Measurements from ENCODE around the gene CACNA1E. TPM values are rescaled to one million over a fixed set of nuclear protein-coding genes. Genes with fewer than 3 reads are reported as not detected.

The CACNA1E gene
- total and polyA plus RNA-seq, 10 donors: 0.02 to 6.1 (median 1.2) TPM

DNA sequence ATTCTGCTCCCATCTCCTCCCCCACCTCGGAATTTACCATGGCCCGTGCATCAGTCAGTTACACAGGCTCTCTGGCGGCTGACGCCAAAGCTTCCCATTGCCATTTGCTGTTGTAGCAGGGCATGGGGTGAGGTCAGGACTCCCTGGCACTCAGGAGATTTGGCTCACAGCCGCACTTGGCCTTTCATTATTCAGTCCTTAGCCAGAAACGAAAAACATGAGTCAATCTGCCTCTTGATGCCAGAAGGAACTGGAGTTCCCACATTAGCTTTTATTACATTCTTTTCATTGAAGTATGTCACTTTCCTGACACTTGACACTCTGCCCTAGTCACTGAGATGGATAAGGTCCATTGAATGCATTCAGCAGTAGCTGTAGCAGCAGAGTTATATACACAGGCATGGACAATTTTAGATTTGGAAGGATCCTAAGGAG lies 260.6 kb downstream of the CACNA1E start:
- Histone ChIP-seq H3K4me1 (no peaks in the 10 kb centered on the region), H3K36me3 (no peaks in the 10 kb centered on the region), H3K27me3 (replicated peaks in 1 of 7) (no peaks in the 10 kb centered on the region), H3K27ac (no peak overlapping the region), H3K4me3 (no peak overlapping the region), H3K9me3 (no peaks in the 10 kb centered on the region)
- no peak for DNase-seq
- 55 to 75% (median 66%) methylated on average over 6 of the region's 6 CpGs for WGBS, 5 donors
- intact Hi-C loops (cut with DNase I; ENCODE audit: low total_unique reads): no loop called here
- TF ChIP-seq POLR2AphosphoS5 (IDR thresholded peaks at IDR 0.05): no peak

DNA sequence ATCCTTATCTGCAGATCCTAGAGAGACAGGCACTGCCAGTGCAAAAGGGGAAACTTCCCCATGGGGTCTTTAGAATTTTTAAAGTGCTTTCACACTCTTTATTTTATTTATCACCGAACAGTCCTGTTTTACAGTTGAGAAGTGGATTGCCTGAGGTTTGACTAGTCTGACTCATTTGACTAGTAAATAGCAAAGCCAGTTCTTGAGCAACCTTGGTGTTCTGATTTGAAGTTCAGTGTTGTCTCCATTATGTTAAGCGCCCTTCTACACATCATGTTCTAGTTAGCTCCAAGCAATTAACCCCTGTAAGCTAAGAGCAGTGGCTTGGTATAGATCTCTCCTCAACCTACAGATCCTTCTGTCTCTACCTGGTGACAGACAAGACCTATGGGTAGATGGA lies 262.9 kb downstream of the CACNA1E start:
- H3K4me3 ChIP-seq: no peak overlapping the region
- H3K27ac ChIP-seq: no peak overlapping the region
- H3K27me3 ChIP-seq (replicated peaks in 1 of 7): no peaks in the 10 kb centered on the region
- TF ChIP-seq POLR2AphosphoS5 (IDR thresholded peaks at IDR 0.05) (no peak), POLR2A (IDR thresholded peaks at IDR 0.05) (no peak)
- TF ChIP-seq, protein P1, sequence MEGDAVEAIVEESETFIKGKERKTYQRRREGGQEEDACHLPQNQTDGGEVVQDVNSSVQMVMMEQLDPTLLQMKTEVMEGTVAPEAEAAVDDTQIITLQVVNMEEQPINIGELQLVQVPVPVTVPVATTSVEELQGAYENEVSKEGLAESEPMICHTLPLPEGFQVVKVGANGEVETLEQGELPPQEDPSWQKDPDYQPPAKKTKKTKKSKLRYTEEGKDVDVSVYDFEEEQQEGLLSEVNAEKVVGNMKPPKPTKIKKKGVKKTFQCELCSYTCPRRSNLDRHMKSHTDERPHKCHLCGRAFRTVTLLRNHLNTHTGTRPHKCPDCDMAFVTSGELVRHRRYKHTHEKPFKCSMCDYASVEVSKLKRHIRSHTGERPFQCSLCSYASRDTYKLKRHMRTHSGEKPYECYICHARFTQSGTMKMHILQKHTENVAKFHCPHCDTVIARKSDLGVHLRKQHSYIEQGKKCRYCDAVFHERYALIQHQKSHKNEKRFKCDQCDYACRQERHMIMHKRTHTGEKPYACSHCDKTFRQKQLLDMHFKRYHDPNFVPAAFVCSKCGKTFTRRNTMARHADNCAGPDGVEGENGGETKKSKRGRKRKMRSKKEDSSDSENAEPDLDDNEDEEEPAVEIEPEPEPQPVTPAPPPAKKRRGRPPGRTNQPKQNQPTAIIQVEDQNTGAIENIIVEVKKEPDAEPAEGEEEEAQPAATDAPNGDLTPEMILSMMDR (IDR thresholded peaks at IDR 0.05 in 8 of 11, conservative IDR thresholded peaks at IDR 0.05 in 3 of 11): no peak
- intact Hi-C loops (cut with DNase I; ENCODE audit: low total_unique reads): no loop called here
- no peaks in the 10 kb centered on the region for H3K4me1 ChIP-seq
- H3K9me3 ChIP-seq: no peaks in the 10 kb centered on the region
- no peak for DNase-seq
- H3K36me3 ChIP-seq: no peaks in the 10 kb centered on the region
- WGBS, 5 donors: 77 to 94% (median 85%) methylated on average over 2 of the region's 2 CpGs

DNA sequence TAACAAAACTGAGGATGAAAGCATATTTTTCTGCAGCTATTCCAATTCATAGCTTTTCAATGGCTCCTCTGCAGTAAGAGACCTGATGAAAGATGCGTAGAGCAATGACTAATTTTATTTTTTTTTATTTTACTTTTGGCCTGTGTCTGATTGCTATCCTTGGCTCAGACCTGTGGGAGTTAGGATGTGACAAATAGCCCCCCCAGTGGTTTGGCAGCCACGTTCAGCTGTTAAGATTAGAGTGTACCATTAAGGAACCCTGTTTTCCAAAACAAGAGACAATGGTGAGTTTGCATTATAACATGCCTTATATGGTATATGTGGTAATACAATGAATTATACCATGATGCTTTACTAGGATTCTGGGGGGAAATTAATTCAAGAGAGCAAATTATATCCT lies 264.7 kb downstream of the CACNA1E start:
- DNase-seq: no peak
- Histone ChIP-seq H3K4me1 (no peaks in the 10 kb centered on the region), H3K27ac (no peak overlapping the region), H3K36me3 (no peaks in the 10 kb centered on the region), H3K9me3 (no peaks in the 10 kb centered on the region), H3K27me3 (replicated peaks in 1 of 7) (no peaks in the 10 kb centered on the region), H3K4me3 (no peak overlapping the region)
- intact Hi-C loops (cut with DNase I; ENCODE audit: low total_unique reads): no loop called here
- no peak for TF ChIP-seq POLR2A (IDR thresholded peaks at IDR 0.05)
- no peak for TF ChIP-seq POLR2AphosphoS5 (IDR thresholded peaks at IDR 0.05)
- TF ChIP-seq, protein P1 (IDR thresholded peaks at IDR 0.05 in 8 of 11, conservative IDR thresholded peaks at IDR 0.05 in 3 of 11): no peak
- 58 to 69% (median 63%) methylated on average over 2 of the region's 2 CpGs for WGBS, 5 donors

DNA sequence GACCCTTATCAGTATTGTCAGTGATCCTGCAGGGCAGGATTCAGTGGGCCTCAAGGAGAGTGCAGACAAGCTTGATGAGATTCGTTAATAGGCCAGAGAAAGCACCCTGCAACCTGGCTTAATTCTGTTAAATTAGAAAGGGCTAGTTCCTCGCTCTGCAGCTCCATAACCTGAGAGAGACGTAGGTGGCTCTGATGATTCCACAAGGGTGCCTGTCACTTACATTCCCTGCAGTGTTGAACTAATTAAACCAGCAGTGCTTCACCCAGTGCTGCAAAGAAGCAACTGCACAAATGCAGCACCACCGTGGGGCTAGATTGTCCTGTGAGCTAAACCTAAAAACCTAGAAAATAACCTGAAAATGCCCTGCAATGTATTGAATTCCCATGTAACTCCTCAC lies 270.8 kb downstream of the CACNA1E start:
- H3K9me3 ChIP-seq: no peaks in the 10 kb centered on the region
- H3K27me3 ChIP-seq (replicated peaks in 1 of 7): peaks cover 0 to 4% (median 0%) of the 10 kb centered on the region in 7 donors
- no peaks in the 10 kb centered on the region for H3K36me3 ChIP-seq
- no peaks in the 10 kb centered on the region for H3K4me1 ChIP-seq
- TF ChIP-seq POLR2A (IDR thresholded peaks at IDR 0.05) (no peak), POLR2AphosphoS5 (IDR thresholded peaks at IDR 0.05) (no peak)
- TF ChIP-seq, protein P1 (IDR thresholded peaks at IDR 0.05 in 8 of 11, conservative IDR thresholded peaks at IDR 0.05 in 3 of 11): no peak
- no peak overlapping the region for H3K4me3 ChIP-seq
- intact Hi-C loops (cut with DNase I; ENCODE audit: low total_unique reads): no loop called here
- H3K27ac ChIP-seq: no peak overlapping the region
- 80 to 86% (median 85%) methylated on average over 4 of the region's 4 CpGs for WGBS, 5 donors
- no peak for DNase-seq

DNA sequence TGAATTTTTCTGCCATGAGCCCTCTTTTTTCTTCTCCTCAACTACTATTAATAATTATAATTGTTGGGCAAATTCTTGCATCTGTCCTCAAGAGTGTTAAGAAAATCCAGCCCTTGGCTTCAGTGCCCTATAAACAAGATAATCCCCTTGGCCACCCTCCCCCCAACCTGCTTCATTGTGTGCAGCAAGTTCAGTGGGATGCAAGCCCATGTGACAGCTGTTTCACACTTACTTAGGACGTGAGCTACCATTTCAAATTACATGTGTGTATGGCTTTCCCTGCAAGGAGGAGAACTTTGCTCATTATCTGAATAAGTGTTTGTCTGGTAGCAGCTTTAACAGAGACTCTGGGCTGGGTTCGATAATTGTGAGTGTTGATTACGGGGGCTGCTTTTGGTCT lies 276.2 kb downstream of the CACNA1E start:
- no peak for DNase-seq
- intact Hi-C loops (cut with DNase I; ENCODE audit: low total_unique reads): no loop called here
- no peaks in the 10 kb centered on the region for H3K4me1 ChIP-seq
- no peaks in the 10 kb centered on the region for H3K9me3 ChIP-seq
- TF ChIP-seq, protein P1 (IDR thresholded peaks at IDR 0.05 in 8 of 11, conservative IDR thresholded peaks at IDR 0.05 in 3 of 11): no peak
- TF ChIP-seq POLR2A (IDR thresholded peaks at IDR 0.05) (no peak), POLR2AphosphoS5 (IDR thresholded peaks at IDR 0.05) (no peak)
- whole genome bisulfite sequencing, 5 donors: 47 to 85% (median 76%) methylated on average over 3 of the region's 3 CpGs
- peaks cover 0 to 11% (median 0%) of the 10 kb centered on the region in 7 donors for H3K27me3 ChIP-seq (replicated peaks in 1 of 7)
- H3K4me3 ChIP-seq: no peak overlapping the region
- H3K27ac ChIP-seq: no peak overlapping the region
- no peaks in the 10 kb centered on the region for H3K36me3 ChIP-seq

All from spleen (tissue), 11 donors.